ENCODE measurements around the gene OLFM2. TPM values are rescaled to one million over a fixed set of nuclear protein-coding genes. Genes with fewer than 3 reads are reported as not detected.

Gene OLFM2
- total RNA-seq, 3 donors from 2014 or later = 1.4 to 5.7 (median 1.9) TPM

Other genes with a start within 250 kb of the OLFM2 start
- gene ZNF846, start 167.8 kb downstream of the OLFM2 start, total RNA-seq = 10 to 100 TPM; 13.4 to 22.1 (median 20.2) TPM
- gene FBXL12, start 117.4 kb downstream of the OLFM2 start, total RNA-seq = 10 to 100 TPM; 25.7 to 36.1 (median 31.3) TPM
- gene UBL5, start 108.6 kb downstream of the OLFM2 start, total RNA-seq = 100 to 1,000 TPM; 244 to 293 (median 271) TPM
- 10 to 100 TPM; 44.5 to 64.2 (median 52.5) TPM for gene PIN1, start 101.2 kb downstream of the OLFM2 start, total RNA-seq
- gene COL5A3, start 74.0 kb upstream of the OLFM2 start, total RNA-seq = 1 to 10 TPM; 1.9 to 7.2 (median 5.5) TPM
- gene RDH8, start 77.0 kb upstream of the OLFM2 start, total RNA-seq = not detected
- gene SHFL, start 149.8 kb upstream of the OLFM2 start, total RNA-seq = 10 to 100 TPM; 26.9 to 41.5 (median 28.1) TPM
- 1 to 10 TPM in 1 of 3 donors, under 1 TPM in 2; 0.32 to 1.2 (median 0.87) TPM for gene ANGPTL6, start 166.2 kb upstream of the OLFM2 start, total RNA-seq
- 10 to 100 TPM; 36.4 to 42.0 (median 40.3) TPM for gene PPAN, start 169.8 kb upstream of the OLFM2 start, total RNA-seq
- 10 to 100 TPM; 14.1 to 18.5 (median 16.9) TPM for gene P2RY11, start 175.2 kb upstream of the OLFM2 start, total RNA-seq
- 100 to 1,000 TPM; 151 to 201 (median 152) TPM for gene EIF3G, start 183.4 kb upstream of the OLFM2 start, total RNA-seq

All from mucosa of descending colon (tissue), 3 donors.